Fibroblast of lung (primary cell): ENCODE results near the gene DPP10. TPM values are rescaled to one million over a fixed set of nuclear protein-coding genes. Genes with fewer than 3 reads are reported as not detected.

Experiments used
- DNase-seq, 2 donors: peaks; one replicate each; pipeline versions ENCODE4 v3.0.0 to v3.0.0-alpha.2; 2010; ENCODE audit warnings: low read depth in 2 of 2
- H2AFZ ChIP-seq: 2 replicates; pipeline ENCODE4 v1.5.1; 2012; ENCODE audit warnings: low read length, control low read depth, inconsistent platforms
- H3K27ac ChIP-seq: 2 replicates; pipeline ENCODE4 v1.5.1; 2011; ENCODE audit warnings: low read length, control low read depth; ENCODE audit not compliant: insufficient read depth
- H3K27me3 ChIP-seq: 2 replicates; pipeline ENCODE4 v1.5.1; 2011; ENCODE audit warnings: mild to moderate bottlenecking, low read length; ENCODE audit not compliant: control insufficient read depth, insufficient read depth
- H3K36me3 ChIP-seq: 2 replicates; pipeline ENCODE4 v1.5.1; 2011; ENCODE audit warnings: low read length; ENCODE audit not compliant: control insufficient read depth, insufficient read depth
- H3K4me1 ChIP-seq: 2 replicates; pipeline ENCODE4 v1.5.1; 2011; ENCODE audit warnings: low read length; ENCODE audit not compliant: control insufficient read depth, insufficient read depth; ENCODE audit errors: extremely low read depth
- H3K4me2 ChIP-seq: 2 replicates; pipeline ENCODE4 v1.5.1; 2011; ENCODE audit warnings: low read length, control low read depth; ENCODE audit not compliant: insufficient read depth; ENCODE audit errors: extremely low read depth
- H3K4me3 ChIP-seq, 4 experiments: fragments of 200-600 bp in 1 of 4; sonication (generic) in 1 of 4; replicated peaks in 1 of 4; 2 replicates each; pipeline ENCODE4 v1.5.1; 2011 to 2016; ENCODE audit warnings: low read length in 4 of 4, low read depth in 3 of 4, mild to moderate bottlenecking in 3 of 4, control low read depth in 2 of 4, inconsistent platforms in 1 of 4, mixed read lengths in 1 of 4; ENCODE audit not compliant: insufficient read depth in 1 of 4; ENCODE audit errors: control extremely low read depth in 1 of 4
- H3K79me2 ChIP-seq: 2 replicates; pipeline ENCODE4 v1.5.1; 2012; ENCODE audit warnings: mild to moderate bottlenecking, low read length, inconsistent platforms; ENCODE audit not compliant: control insufficient read depth, insufficient read depth
- H3K9ac ChIP-seq: 2 replicates; pipeline ENCODE4 v1.5.1; 2011; ENCODE audit warnings: mild to moderate bottlenecking, low read length, control low read depth; ENCODE audit not compliant: insufficient read depth
- H3K9me3 ChIP-seq: 2 replicates; pipeline ENCODE4 v1.5.1; 2012; ENCODE audit warnings: low read depth, low read length; ENCODE audit not compliant: control insufficient read depth, insufficient read depth
- H4K20me1 ChIP-seq: 2 replicates; pipeline ENCODE4 v1.5.1; 2011; ENCODE audit warnings: low read length; ENCODE audit not compliant: control insufficient read depth, insufficient read depth; ENCODE audit errors: extremely low read depth
- EZH2 ChIP-seq: IDR thresholded peaks from 2 replicates; pipeline ENCODE4 v1.5.1; 2012; ENCODE audit warnings: low read length, control low read depth, mild to moderate bottlenecking; ENCODE audit errors: missing control alignments
- polyA plus RNA-seq, 2 donors: library from polyadenylated mRNA; depleted of rRNA in 1 of 2; stranded (reverse) in 1 of 2; unstranded in 1 of 2; fragments of >200 nt; gene quantifications; 2 replicates each; pipeline ENCODE4 v1.2.1, GENCODE V29; 2011 to 2012; ENCODE audit warnings: missing spikeins in 1 of 2
- total RNA-seq: library from RNA; depleted of rRNA; stranded (reverse); fragments of >200 nt; gene quantifications from 2 replicates; pipeline ENCODE4 v1.2.1, GENCODE V29; 2014
- TF ChIP-seq, protein P1 (sequence below), 2 donors: IDR thresholded peaks in 1 of 2; conservative IDR thresholded peaks in 1 of 2; 1 replicate in 1 of 2; 2 replicates in 1 of 2; pipeline ENCODE4 v1.5.1; 2011 to 2012; ENCODE audit warnings: low read length in 2 of 2, control low read depth in 1 of 2, inconsistent platforms in 1 of 2, low read depth in 1 of 2, mild to moderate bottlenecking in 1 of 2

Gene DPP10
- total and polyA plus RNA-seq, 2 donors (not counting 1 experiment from before 2014, with no cell fraction given) = not detected

DNA sequence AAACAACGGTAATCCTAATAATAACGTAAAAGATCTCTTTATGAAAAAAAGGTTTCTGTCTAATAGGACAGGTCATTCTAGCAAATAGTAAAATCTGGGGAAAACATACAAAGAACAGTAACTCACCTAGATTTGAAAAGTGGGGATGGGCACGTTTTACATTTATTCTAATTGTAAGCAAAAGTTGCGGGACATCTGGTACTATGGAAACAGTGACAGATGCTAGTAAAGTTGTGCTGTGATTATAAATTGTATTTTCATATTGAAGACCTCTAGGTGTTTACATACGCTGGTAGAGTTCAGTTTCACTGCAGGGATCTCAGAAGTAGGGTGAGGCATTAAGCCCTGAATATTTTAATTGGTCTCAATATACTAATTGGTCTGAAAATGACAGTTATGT is 422.5 kb downstream of the DPP10 start:
- Histone ChIP-seq H2AFZ (no peak overlapping the region), H4K20me1 (no peaks in the 10 kb centered on the region), H3K4me3 (no peak overlapping the region), H3K4me1 (no peaks in the 10 kb centered on the region), H3K9me3 (no peaks in the 10 kb centered on the region), H3K9ac (no peak overlapping the region), H3K4me2 (no peak overlapping the region), H3K27ac (no peak overlapping the region), H3K27me3 (no peaks in the 10 kb centered on the region), H3K79me2 (no peaks in the 10 kb centered on the region), H3K36me3 (no peaks in the 10 kb centered on the region)
- DNase-seq = no peak
- TF ChIP-seq, protein P1, sequence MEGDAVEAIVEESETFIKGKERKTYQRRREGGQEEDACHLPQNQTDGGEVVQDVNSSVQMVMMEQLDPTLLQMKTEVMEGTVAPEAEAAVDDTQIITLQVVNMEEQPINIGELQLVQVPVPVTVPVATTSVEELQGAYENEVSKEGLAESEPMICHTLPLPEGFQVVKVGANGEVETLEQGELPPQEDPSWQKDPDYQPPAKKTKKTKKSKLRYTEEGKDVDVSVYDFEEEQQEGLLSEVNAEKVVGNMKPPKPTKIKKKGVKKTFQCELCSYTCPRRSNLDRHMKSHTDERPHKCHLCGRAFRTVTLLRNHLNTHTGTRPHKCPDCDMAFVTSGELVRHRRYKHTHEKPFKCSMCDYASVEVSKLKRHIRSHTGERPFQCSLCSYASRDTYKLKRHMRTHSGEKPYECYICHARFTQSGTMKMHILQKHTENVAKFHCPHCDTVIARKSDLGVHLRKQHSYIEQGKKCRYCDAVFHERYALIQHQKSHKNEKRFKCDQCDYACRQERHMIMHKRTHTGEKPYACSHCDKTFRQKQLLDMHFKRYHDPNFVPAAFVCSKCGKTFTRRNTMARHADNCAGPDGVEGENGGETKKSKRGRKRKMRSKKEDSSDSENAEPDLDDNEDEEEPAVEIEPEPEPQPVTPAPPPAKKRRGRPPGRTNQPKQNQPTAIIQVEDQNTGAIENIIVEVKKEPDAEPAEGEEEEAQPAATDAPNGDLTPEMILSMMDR (conservative IDR thresholded peaks at IDR 0.05 in 1 of 2, IDR thresholded peaks at IDR 0.05 in 1 of 2; ENCODE audit: low read depth in 1 of 2, low read length in 2 of 2) = no peak
- TF ChIP-seq EZH2 = no peak

DNA sequence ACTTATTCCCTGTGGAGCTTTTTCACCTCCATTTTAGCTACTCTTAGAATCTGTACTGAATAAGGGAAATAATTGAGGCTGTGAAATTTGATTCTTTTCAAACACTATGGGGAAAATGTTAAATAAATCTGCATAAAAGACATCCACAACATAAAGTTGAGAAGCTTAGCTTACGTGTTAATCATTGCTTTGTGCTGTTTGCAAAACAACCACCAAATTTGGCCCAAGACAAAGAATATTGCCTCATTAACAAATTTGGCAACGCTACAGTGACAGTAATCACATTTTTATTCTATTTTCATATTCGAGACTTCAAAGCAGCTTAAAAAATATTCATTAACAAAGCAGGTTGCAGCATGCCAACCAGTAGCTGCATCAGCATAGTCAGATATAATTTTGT is 437.6 kb downstream of the DPP10 start:
- H3K4me1 ChIP-seq = no peaks in the 10 kb centered on the region
- no peaks in the 10 kb centered on the region for H4K20me1 ChIP-seq
- no peak overlapping the region for H2AFZ ChIP-seq
- no peaks in the 10 kb centered on the region for H3K36me3 ChIP-seq
- no peak overlapping the region for H3K4me3 ChIP-seq
- TF ChIP-seq, protein P1 (conservative IDR thresholded peaks at IDR 0.05 in 1 of 2, IDR thresholded peaks at IDR 0.05 in 1 of 2; ENCODE audit: low read depth in 1 of 2, low read length in 2 of 2) = no peak
- TF ChIP-seq EZH2 = no peak
- no peak for DNase-seq
- no peaks in the 10 kb centered on the region for H3K27me3 ChIP-seq
- no peaks in the 10 kb centered on the region for H3K79me2 ChIP-seq
- H3K27ac ChIP-seq = no peak overlapping the region
- H3K9me3 ChIP-seq = no peaks in the 10 kb centered on the region
- no peak overlapping the region for H3K9ac ChIP-seq
- no peak overlapping the region for H3K4me2 ChIP-seq

DNA sequence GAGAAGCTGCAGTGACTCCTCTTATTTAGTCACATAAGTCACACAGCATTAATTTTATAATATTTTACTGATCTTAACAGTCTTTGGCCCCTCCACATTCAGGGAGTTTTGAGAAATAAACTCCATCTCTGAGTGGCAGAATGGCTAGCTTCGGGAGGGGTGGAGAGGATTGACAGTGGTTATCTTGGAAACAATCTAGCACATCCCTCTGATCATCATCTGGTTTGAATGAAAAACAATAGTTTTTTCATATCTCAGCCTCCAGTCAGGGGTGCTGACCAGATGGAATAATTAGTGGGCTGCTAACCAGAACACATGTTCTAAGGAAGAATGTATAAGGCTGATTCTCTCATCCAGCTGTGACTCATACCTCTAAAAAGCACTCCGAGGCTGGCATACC is 477.5 kb downstream of the DPP10 start:
- TF ChIP-seq EZH2 = no peak
- TF ChIP-seq, protein P1 (conservative IDR thresholded peaks at IDR 0.05 in 1 of 2, IDR thresholded peaks at IDR 0.05 in 1 of 2; ENCODE audit: low read depth in 1 of 2, low read length in 2 of 2) = no peak
- Histone ChIP-seq H3K4me2 (no peak overlapping the region), H3K9me3 (no peaks in the 10 kb centered on the region), H3K27ac (no peak overlapping the region), H4K20me1 (no peaks in the 10 kb centered on the region), H3K9ac (no peak overlapping the region), H3K36me3 (no peaks in the 10 kb centered on the region), H3K4me1 (no peaks in the 10 kb centered on the region), H3K79me2 (no peaks in the 10 kb centered on the region), H3K27me3 (no peaks in the 10 kb centered on the region), H3K4me3 (no peak overlapping the region), H2AFZ (no peak overlapping the region)
- no peak for DNase-seq
